ENCODE results near the gene TRPC1.

Gene TRPC1

DNA sequence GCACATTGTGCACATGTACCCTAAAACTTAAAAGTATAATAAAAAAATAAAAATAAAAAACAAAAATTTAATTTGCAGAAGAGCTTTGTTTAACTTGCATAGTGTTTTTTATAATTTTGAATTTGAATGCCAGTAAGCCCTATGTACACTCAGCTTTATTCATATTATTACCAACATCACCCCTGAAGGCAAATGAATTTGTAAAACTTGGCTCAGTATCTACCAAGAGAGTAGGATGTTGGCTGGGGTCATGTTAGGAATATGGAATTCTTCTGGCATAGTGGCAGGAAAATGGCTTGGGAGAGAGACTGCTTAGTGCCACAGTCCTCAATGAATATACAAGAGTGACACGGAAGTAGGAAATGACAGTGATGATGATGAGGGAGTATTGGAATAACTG is 30.7 kb downstream of the TRPC1 start:
- no peak for DNase-seq

DNA sequence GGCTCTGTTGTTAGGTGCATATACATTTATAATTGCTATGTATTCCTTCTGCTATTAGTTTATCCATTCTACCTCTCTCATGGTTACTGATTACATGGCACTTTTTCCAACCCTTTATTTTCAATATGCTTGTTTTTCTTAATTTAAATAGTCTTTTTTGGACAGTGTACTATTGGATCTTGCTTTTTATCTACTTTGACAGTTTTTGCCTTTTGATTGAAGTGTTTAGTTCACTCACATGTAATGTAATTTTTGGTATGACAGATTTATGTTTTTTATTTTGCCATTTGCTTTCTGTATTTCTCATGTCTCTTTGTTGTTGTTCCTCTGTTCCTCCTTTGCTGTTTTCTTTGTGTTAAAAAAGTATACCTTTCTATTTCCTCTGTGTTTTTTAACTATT is 44.5 kb downstream of the TRPC1 start:
- DNase-seq, result no peak

DNA sequence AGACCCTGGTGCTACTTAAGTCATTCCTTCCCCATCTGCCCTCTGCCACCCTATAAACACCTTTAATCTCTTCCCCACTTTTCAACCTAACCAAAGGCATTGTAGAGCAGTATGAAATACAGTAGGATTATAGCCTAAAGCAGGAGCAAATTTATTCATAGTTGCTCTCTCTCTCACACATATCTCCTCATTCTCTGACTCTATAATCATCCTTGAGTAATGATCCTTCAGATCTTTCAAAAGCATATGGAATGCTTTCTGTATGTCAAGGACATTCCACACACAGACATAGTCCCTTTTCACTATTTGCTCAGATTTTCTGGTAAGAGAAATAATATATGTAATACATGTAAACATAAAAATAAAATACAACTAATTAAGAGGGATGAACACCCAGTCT is 54.1 kb downstream of the TRPC1 start:
- no peak for DNase-seq

DNA sequence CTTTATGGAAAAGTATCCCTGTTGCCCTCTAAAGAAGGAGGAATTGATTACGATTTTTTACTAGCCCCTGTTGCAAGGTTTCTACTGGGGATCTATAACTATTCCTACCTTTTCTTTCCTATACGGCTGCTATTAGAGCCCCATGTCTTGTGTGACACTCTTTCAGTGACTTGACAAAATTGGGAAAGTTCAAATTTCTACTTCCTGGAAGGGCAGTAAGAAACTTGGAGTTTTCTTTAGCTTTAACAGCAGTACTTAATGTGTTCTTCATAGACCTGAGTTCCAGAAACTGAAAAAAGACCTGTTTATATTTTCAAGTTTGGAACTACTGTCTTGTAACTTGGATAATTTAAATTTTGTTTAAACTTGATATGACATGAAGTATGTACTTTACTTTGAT is 54.7 kb downstream of the TRPC1 start:
- DNase-seq, result no peak

DNA sequence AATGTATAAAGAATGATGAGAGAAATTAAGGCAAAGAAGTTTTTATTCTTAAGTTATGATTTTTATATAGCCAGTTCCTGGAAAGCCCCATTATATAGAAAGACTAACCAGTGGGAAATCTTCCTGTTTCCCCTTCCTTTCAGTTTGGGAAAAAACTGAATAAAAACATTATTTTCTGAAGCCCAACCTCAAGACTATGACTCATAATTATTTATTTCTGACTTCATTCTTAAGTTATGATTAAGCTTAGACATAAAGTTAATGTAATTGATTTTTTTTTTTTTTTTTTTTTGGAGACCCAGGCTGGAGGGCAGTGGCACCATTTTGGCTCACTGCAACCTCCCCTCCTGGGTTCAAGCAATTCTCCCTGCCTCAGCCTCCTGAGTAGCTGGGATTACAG is 55.8 kb downstream of the TRPC1 start:
- DNase-seq, result no peak

DNA sequence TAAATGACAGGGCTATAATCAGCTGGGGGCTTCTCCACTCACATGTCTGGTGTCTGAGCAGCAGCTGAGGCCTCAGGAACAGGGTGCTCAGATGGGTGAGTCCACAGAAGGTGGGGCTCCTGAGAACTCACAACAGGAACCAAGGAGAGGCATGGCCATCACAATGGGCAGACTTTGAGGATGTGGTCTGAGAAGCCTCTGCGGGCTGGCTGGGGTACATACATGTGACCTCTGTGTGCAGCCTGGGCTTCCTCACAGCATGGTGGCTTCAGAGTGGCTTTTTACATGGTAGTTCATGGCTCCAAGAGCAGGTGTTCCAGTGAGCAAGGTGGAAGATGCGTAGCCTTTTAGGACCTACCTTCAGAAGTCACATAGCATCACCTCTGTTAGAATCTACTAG is 58.8 kb downstream of the TRPC1 start:
- no peak for DNase-seq

DNA sequence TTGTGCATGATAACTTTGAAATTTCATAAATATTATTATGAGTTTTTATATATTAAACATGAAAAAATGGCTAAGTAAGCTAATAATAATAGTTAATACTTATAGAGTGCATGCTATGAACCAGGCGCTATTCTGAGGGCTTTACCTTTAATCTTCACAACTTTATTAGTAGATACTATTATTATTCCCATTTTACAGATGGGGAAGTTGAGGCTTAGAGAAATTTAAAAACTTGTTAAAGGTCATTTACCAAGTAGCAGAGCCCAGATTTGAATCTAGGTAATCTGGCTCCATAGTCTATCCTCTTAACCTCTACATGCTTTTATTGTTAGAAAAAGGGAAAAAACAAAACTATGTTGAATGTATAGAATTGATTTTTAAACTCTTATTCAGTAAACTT is 60.4 kb downstream of the TRPC1 start:
- DNase-seq, result no peak

DNA sequence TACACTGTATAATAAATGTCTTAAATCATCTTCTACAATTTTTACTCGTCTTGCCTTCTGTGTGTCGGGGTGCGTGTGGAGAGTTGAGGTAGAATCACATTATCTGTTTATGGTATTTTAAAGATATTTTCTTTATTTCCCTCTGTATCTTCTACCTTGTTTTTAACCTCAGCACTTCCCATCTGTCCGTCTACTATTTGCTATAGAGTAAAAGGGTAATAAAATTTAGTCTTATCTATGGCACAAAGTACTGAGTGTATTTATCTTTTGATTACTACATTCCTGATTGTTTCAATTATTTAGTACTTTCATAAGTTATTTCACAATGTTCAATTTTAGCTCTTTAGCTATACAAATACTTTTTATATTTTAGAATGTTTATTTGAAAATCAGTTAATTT is 62.2 kb downstream of the TRPC1 start:
- no peak for DNase-seq

DNA sequence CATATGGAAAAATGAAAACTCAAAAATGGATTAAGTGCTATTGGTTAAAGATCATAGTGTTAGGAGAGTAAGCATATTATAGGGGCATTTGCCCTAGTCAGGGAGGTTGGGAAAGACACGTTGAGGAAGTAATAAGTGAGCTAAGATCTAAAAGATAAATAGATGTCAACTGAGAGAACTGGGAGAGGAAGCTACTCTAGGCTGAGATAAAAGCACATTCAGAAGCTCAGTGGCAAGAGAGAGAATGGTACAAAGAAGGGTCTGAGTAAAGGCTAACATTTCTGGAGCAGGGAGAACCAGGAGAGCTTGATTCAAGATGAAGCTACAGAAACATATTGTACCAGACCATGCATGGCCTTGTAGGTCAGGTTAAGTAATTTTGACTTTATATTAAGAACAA is 63.9 kb downstream of the TRPC1 start:
- DNase-seq, result no peak

DNA sequence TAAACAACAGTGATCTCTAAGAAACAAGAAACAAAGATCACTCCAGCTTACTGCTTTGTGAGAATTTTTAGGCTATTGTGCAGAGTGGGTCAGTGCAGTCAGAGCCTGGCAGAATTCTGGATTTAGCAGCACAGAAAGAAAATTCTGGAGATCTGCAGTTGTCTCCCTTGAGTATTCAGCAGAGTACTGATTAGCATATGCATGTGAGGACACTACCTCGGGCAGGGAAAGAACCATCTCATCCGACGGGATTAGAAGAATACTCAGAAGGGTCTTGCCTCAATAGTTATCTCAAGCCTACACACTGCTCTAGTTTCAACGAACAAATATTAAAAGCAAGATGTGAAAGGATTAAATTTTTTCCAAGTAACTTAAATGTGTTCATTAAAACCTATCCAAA is 70.7 kb downstream of the TRPC1 start:
- no peak for DNase-seq

DNA sequence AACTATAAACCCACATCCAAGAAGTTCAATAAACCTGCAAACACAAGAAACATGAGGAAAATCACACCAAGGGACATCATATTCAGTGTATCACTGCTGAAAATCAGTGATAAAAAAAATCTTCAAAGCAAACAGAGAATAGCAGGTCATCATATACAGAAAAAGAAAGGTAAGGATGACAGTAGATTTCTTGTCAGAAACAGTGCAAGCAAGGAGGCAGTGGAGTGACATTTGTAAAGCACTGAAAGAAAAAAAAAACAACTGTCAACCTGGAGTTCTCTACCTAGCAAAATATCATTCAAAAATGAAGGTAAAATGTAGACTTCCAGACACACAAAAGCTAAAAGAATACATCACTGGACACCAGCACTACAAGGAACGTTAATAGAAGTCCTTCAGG is 71.5 kb downstream of the TRPC1 start:
- no peak for DNase-seq

DNA sequence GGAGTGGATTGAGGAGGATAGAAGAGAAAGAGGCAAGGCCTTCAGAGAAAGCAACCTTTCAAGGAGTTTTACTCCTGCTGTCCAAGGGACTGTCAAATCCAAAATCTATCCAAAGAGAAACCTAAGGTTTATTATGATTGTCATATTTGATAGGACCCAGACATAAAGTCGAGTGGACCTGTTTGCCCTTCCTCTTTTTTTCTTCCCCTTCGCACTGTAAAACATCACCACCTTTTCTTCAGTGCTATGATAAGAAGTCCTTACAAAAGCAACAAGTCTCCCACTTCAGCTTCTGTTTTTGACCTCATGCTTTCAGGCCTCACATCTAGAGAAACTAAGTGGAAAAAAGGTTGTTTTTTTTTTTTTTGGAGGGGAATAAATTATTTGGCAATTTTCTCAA is 73.0 kb downstream of the TRPC1 start:
- no peak for DNase-seq

DNA sequence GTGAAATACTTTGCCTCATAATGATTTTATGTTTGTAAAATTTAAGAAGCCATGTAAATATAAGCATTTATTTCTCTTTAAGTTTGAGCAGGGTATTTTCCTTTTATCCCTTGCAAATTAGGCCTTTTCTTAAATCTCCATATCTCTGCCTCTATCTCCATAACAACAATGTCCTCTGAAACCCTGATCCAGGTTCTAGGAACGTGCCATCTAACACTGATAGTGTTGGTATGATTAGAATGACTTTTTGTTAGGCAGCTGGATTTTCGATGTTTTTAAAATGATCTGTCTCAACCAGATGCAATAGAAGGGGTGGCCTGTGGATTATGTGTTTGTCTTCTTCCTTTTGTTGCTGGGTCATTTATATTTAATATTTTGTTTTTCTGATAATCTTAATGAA is 77.9 kb downstream of the TRPC1 start:
- no peak for DNase-seq

DNA sequence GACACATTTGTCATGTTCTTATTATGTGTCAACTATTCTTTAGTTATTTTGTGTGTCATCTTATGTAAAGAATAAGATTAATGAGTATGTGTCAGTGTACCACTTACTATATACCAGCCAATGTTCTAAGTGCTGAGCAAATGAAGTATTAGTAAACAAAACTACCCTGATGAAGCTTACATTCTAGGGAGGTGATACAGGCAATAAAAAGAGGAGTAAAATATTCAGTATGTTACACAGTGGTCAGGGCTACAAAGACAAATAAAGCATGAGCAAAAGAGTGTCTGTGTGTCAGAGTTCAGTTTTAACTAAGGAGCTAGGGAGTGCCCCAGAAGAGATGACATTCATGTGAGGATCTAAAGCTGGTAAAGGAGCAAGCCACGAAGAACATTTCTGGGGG is 79.1 kb downstream of the TRPC1 start:
- no peak for DNase-seq

DNA sequence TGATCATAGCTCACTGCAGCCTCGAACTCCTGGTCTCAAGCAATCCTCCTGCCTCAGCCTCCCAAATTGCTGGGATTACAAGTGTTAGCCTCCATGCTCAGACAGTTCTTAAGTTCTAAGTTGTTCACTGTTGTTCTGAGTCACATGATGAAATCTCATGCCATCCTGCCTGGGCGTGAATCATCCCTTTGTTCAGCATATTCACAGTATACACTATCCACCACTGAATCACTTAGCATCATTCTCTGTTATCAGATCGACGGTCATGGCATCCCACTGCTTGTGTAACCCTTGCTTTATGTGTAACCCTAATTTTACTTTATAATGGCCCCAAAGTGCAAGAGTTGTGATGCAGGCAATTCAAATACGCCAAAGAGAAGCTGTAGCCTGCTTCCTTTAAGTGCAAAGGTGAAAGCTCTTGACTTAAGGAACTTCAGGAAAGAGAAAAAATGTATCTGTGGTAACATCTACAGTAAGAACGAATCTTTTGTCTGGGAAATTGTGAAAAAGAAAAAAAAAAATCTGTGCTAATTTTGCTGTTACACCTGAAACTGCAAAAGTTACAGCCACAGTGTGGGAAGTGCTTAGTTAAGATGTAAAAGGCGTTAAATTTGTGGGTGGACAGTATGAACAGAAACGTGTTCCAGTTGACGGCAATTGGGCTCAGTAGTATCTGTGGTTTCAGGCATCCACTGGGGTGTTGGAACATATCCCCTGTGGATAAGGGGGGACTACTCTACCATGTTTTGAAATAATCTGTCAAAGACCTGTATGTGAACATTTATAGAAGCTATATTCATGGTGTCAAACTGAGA is 84.5 kb downstream of the TRPC1 start:
- DNase-seq, result no peak

DNA sequence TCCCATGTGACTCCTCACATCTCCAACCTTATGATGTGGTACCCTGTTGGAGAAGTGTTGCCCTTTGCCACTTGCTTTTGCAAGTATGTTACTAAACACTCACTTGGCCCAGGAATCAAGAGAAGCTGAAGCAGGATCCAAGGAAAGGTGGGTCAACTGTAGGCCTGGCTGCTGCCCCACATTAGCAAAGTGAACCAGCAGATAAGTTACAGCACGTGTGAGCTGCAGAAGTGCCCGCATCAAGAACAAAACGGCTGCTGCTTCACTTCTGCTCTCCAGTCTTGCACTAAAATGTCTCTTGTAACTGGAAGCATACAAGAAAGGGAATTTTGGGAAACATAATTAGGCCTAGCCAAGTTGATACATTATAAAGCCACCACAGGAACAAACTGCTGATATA is 85.4 kb downstream of the TRPC1 start:
- no peak for DNase-seq

DNA sequence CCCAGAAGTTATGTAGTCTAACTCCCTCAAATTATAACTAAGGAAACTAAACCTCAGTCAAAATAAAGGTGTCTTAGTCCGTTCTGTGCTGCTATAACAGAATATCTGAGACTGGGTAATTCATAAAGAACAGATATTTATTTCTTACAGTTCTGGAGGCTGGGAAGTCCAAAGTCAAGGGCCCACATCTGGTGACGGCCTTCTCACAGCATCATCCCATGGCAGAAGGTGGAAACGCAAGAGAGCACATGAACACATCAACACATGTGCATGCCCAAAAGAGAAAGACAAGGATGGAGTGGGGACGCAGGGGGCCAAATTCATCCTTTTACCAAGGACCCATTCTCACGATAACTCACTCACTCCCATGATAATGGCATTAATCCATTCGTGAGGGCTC is 92.0 kb downstream of the TRPC1 start:
- DNase-seq, result no peak

DNA sequence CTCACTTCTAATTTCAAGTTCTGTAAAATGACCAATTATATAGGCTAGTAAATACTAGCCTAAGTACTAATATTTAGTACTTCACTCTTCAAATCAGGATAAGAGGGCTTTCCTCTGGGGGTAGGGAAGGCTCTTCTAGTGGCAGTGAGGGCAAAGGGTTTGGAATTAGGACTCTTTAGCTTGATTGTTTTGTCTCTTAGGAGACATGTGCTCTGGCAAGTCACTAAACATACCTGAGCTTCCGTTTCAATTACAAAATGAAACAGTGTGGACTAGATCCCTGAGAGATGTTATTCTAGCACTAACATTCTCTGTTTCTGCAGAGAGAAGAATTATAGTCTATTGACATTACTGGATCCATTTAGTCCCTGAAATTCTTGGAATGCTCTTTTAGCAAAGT is 93.5 kb downstream of the TRPC1 start:
- no peak for DNase-seq

DNA sequence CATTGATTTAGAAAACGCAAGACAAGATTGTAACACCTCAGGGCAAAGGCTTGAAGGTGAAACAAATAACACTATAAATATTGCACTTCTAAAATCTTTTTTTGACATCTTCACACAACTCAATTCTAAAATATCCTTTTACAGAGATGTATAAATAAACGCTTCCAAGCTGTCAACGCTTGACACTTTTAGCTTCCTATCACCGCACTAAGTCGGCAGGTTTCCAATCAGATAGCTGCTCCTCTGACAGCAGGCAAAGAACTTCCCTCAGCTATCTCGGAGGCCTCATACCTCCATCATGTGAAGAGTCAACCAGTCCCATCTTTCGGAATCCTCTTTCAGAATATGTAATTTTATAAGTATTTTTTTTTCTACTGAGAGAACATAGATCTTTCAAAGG is 94.1 kb downstream of the TRPC1 start:
- no peak for DNase-seq

DNA sequence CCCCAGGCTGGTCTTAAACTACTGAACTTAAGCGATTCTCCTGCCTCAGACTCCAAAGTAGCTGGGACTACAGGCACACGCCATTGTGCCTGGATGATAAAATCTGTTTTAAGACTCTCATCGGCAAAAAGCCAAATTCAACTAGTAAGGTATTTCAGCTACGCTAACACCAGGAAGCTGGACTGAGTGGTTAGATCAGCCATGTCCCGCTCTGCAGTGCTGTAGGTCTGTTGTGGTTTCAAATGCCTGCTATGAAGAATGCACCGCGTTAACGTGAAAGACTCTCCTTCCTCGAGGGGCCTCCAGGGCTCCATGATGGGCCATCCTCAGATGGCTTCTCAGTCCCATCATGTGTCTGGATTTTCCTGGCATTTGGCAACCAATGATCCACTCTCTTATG is 94.8 kb downstream of the TRPC1 start:
- no peak for DNase-seq

DNA sequence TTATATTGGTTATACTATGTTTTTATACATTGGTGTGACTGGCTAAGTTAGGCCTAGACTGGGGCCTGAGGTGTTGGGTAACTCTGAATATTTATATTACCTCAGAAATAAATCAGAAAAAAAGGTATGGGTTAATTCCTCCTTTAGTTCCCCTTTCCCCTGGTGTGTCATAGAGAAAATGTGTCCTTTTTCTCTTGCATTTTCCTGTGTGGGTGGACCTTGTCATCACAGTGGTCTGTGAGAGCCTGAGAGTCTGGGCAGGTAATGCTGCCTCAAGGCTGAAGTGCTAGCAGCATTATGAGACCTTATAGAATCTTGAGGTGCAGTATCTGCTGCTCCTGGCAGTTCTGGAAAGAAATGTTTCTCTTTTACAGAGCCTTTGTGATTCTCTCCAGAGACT is 95.3 kb downstream of the TRPC1 start:
- DNase-seq, result no peak

DNA sequence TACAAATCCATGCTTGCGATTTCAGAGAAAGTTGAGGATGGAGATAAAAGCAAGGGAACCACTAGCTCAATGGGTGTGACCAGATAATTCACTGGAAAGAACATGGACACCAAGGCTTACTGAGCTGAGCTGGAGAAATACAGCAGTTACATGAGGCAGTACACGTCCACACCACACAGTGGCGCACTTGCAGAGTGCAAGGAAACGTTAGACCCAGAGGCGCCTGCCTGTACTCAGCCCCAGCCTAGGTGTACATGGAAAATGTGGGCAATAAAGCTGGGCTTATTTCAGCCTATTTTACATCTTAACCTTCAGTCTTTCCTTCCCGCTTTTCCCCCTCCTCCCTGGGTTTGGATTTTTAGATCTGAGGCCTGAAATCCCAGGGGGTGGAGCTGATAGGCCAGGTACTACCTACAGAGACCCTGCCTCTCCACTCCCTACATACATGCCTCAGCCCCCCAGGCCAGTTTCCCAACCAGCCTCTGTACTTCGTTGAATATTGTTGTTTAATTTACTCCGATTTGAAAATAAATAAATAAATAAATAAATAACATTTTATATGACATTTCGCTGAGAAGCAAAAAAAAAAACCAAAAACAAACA is 105.0 kb downstream of the TRPC1 start:
- DNase-seq, result peak; percentile 27

DNA sequence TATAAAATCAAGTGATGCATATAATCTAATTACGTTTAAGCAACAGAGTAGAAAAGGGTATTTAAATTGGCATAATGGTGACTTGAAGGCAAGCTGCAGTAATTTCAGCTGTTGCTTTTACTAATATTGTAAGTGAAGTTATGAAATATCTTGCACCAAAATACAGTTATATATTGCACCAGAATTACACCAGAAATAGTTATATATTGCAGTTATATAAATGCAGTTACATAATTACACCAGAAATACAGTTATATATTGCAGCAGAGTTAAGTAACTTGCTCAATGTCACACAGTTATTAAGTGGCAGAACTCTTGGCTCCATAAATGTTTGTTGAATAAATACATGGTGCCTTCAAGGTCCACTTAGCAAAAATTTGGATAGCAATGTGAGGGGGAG is 113.7 kb downstream of the TRPC1 start:
- no peak for DNase-seq

DNA sequence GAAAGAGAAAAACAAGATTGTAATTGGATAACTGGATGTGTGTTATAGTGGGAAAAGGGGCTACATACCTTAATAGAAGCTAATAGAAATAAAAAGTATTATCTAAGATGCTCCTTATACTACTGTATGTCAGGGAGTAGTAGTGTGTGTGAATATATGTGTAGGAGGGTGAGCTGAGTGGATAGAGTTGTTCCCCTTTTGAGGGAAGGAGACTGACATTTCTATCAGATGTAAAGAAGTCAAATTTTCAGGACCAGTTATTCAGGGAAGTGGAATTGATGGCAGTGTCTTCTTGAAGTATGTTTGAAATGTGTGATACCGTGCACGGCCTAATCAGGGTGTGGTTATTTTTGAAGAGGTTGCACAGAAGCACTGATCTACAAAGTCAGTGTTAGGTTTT is 116.0 kb downstream of the TRPC1 start:
- DNase-seq, result no peak

DNA sequence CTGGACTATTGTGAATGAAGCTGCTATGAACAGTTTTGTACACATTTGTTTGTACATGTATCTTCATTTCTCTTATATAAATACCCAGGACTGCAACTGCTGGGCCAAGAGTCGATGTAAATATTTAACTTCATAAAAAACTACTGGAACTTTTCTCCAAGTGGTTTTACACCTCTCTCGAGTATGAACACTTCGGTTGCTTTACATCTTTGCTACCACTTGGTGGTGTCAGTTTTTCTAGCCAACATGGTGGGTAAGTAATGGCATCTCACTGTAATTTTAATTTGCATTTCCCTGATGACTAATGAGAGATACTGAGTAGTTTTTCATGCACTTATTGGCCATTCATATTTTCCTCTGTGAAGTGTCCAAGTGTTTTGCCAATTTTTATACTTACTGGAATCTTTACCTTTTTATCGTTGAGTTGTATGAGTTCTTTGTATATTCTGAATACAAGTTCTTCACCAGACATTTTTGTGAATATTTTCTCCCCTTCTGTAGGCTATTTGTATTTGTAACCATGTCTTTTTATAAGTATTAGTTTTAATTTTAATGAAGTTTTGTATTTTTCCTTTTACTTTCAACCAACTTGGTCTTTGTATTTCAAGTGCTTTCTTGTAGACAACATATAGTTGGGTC is 120.6 kb downstream of the TRPC1 start:
- no peak for DNase-seq

Measured in CD4-positive, alpha-beta T cell treated with Interferon gamma for 1 hour (primary cell).